ENCODE data around the gene RAB40B.

The RAB40B gene

DNA sequence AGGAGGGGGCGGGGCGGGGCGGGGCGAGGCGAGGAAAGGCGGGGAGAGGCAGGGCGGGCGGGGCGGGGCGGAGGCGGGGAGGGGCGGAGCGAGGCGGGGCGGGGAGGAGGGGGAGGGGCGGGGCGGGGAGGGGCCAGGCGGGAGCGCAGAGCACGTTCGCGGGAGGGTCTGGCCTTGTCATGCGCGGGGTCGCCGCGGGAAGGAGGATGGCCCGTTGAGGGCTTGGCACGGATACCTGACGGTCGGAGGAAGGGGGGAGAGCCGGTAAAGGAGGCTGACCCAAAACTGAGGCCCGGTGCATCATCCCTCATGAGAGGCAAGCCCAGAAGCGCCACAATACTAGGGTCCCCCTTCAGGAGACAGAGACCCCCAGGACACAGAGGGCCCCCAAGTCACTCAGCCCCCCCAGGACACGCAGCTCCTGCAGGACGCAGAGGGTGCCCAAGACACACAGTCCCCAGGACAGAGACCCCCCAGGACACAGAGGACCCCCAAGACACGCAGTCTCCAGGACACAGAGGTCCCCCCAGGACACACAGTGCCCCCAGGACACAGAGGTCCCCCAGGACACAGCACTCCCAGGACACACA is 49.7 kb downstream of the RAB40B start:
- no peak for FAIRE-seq

- no peak for FAIRE-seq
Observed at GRCh38 chr17:82648165-82648668, 50.3 kb downstream of the RAB40B start, which contains the start of gene WDR45B. Gene WDR45B, minus strand, starts transcription at chr17:82648444. Its CDS starts 104 bp downstream, at chr17:82648340.

GRCh38 chr17:82647593-82648164 is 50.8 kb downstream of the RAB40B start:
- FAIRE-seq = no peak

DNA sequence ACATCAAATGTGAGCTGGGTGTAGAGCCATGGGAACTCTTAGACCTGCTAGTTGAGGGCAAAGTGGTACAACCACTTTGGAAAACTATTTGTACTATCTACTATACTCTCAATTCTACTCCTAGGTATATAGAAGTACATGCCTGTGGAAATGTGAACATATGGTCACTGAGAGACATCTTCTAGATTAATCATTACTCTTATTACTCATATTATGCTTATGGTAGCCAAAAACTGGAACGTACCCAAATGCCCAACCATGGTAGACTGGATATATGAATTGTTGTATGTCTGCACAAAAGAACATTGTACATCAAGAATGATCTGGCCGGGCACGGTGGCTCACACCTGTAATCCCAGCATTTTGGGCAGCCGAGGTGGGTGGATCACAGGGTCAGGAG is 53.0 kb downstream of the RAB40B start:
- FAIRE-seq = no peak

GRCh38 chr17:82644148-82644547 is 54.4 kb downstream of the RAB40B start:
- FAIRE-seq = no peak

DNA sequence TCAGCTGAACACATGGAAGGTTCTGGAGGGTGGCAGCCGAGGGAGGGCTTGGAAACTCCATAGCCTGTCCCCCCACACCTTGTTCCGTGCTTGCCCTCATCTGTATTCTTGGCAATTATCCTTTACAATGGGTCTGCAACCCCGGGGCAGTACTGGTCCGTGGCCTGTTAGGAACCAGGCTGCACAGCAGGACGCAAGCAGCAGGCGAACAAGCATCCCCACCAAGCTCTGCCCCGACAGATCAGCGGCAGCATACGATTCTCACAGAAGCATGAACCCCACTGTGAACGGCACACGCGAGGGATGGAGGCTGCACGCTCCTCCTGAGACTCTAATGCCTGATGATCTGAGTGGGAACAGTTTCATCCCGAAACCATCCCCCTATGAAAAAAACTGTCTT is 56.5 kb downstream of the RAB40B start:
- FAIRE-seq = no peak

DNA sequence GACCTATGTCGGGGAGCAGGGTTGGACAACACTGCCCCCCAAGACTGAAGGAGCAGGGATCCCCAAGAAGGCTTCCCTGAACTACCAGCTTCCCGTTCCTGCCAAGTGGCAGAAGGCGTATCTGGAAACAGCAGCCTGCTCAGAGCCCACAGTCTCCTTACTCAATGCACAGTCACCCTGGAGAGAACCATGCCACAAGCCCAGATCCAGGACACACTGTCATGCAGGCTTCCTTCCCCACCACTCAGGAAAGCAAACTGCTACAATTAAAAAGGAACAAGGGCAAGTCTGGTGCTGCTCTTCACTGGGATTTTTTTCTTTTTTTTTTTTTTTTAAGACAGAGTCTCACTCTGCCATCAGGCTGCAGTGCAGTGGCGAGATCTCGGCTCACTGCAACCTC is 58.5 kb downstream of the RAB40B start:
- FAIRE-seq = no peak

DNA sequence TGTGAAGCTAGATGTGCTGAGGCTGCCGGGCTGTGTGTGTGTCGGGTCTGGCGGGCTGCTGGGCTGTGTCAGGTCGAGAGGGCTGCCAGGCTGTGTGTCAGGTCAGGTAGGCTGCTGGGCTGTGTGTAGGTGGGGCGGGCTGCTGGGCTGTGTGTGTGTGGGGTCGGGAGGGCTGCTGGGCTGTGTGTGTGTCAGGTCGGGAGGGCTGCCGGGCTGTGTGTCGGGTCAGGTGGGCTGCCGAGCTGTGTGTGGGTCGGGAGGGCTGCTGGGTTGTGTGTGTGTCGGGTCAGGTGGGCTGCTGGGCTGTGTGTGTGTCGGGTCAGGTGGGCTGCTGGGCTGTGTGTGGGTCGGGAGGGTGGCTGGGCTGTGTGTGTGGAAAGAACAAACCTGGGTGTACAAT is 58.9 kb downstream of the RAB40B start:
- no peak for FAIRE-seq

- FAIRE-seq = no peak
Observed at GRCh38 chr17:82638183-82638773, 60.2 kb downstream of the RAB40B start.

DNA sequence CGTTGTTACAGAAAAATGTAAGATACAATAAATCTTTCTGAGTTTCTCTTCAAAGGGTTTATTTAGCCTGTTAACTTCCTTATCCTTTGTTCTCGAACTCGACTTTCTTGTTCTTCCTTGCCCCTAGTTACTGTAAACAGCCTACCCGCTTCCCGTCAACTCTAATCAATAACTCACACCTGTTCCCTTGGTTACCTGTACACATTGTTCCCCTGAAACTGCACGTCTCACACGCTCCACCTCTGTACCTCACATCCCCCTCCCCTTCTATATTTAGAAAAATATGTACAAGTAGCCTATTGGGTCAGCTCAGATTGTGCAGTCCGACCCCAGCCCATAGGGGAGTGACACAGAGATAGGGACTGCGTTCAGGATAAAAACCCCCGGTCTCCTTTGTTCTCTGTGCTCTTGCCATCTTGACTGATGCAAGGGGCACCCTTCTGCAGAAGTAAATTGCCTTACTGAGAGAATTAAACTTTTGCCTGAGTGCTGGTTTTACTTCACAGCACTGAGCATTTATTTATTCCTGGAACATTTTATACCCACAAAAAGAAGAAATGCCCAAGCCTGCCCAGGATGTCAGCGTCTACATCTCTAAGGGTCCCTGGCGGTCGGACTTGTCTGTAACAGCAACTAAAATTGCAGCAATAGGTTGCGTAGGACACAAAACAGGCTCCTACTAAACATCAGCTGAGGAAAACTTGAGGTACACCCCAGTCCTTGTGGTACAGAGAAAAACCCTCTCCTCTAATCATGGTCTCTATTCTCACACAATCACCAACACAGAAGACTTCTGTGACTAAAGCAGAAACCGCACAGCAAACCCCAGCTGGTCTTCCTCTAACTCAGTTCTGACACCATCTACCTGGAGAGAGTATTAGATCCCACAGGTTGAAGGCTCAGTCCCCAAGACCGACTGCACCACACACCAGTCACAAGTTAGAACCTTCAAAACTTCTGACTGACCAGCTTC is 61.6 kb downstream of the RAB40B start:
- FAIRE-seq = no peak

DNA sequence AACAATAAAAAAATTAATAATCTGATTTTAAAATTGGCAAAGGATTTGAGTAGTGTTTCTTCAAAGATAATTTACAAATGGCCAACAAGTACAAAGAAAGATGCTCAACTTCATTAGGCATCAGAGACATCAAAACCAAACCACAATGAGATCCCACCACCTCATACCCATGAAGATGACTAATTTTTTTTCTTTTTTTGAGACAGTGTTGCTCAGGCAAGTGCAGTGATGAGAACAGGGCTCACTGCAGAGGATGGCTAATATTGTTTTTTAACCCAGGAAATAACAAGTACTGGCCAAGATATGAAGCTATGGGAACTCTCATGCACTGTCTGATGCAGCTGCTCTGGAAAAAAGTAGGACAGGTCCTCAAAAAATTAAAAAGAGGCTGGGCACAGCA is 65.2 kb downstream of the RAB40B start:
- FAIRE-seq = no peak

GRCh38 chr17:82632451-82632850 is 66.0 kb downstream of the RAB40B start:
- no peak for FAIRE-seq

GRCh38 chr17:82631544-82631943 is 67.0 kb downstream of the RAB40B start:
- no peak for FAIRE-seq

DNA sequence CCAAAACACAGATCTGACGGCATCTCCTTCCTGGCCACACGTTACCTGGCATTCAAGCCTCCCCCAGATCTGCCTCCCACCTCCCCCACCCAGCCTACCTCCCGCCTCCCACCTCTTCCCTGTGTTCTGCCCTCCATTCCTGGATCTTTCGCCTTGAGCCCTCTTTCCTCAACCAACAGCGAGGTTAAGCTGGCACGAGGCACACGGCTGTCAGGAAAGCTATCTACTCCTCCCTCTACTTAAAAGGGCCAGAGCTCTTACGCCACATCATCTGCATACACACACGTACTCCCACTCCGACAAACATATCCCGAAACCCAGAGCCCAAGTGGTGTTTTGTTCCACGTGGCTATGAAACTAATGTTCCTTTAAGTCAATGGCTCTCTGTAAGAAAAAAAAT is 68.3 kb downstream of the RAB40B start:
- FAIRE-seq = no peak

DNA sequence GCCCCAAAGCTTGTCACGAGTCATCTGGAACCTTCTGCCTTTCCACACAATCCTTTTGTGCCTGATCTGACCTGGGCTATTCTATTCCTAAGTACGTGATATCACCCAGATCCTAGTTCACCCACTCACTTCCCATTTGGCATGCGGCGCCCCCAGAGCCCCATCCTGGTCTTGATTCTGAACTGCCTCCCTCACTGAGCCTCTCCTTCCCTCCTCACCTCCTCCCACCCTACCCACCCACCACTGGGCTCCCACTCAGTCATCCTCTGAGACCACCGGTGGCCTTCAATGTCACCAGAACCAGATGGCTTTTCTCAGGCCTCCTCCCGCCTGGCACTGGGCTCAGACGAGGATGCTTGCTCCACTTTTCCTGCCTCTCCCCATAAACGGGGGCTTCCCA is 68.8 kb downstream of the RAB40B start:
- FAIRE-seq = no peak

DNA sequence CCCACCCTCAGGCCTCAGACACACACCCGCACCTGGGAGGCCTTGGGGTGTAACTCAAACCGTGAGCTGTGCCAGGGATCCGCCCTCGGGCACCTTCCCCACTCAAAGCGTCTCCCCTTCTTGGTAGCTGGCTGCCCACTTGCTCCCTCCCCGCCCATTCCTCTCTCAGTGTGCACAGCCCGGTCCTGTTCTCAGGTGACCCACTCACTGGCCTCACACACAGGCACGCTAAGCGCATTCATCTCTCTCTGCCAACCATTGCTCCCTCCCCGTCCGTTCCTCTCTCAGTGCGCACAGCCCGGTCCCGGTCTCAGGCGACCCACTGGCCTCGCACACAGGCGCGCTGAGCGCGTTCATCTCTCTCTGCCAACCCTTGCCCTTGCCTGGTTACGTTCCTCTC is 71.1 kb downstream of the RAB40B start:
- no peak for FAIRE-seq

DNA sequence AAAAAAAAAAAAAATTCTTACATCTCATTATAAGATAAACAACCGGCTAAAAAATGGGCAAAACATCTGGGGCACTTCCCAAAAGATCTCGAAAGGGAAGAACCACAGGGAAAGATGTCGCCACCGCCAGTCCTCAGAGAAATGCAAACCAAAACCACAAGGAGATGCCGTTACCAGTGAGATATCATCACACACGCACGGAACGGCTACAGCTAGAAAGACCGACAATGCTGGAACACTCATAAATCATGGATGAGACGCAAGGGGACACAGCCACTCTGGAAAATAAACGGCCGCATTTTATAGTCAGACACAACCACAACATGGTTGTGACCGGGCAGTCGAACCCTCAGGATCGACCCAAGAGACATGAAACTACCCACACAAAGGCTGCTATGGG is 74.8 kb downstream of the RAB40B start:
- FAIRE-seq = no peak

- no peak for FAIRE-seq
Observed at GRCh38 chr17:82619641-82620040, 78.9 kb downstream of the RAB40B start.

- no peak for FAIRE-seq
Observed at GRCh38 chr17:82619211-82619610, 79.3 kb downstream of the RAB40B start.

DNA sequence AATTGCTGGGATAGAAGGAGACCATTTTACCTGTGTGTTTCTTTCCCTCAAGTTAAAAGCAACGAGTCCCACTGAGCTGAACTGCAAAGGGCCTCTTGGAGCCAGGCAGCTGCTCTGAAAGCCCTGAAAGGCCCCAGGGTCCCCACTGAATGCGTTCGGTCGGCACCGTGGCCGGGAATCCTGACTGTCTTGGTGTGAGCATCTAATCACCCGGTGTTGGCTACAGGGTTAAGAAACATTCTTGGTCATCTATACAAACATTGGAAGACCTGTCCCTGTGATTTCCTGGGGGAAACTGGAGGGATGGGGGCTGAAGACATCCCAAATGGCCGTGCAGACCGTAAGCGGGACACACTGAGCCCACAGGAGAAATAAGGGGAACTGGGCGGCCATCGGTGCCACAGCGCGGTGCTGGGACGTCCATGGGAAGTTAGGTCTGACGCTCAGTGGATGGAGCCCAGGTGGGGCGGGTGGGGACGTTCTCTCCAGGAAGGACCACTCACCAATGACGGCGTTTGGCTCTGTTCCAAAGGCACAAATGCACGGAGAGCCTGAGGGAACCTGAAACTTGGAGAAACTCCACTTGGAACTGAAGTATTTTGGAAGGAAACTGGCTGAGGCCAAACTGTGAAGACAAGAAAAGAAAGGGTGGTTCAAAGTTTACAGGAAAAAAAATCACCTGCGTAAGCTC is 82.3 kb downstream of the RAB40B start:
- FAIRE-seq = no peak

DNA sequence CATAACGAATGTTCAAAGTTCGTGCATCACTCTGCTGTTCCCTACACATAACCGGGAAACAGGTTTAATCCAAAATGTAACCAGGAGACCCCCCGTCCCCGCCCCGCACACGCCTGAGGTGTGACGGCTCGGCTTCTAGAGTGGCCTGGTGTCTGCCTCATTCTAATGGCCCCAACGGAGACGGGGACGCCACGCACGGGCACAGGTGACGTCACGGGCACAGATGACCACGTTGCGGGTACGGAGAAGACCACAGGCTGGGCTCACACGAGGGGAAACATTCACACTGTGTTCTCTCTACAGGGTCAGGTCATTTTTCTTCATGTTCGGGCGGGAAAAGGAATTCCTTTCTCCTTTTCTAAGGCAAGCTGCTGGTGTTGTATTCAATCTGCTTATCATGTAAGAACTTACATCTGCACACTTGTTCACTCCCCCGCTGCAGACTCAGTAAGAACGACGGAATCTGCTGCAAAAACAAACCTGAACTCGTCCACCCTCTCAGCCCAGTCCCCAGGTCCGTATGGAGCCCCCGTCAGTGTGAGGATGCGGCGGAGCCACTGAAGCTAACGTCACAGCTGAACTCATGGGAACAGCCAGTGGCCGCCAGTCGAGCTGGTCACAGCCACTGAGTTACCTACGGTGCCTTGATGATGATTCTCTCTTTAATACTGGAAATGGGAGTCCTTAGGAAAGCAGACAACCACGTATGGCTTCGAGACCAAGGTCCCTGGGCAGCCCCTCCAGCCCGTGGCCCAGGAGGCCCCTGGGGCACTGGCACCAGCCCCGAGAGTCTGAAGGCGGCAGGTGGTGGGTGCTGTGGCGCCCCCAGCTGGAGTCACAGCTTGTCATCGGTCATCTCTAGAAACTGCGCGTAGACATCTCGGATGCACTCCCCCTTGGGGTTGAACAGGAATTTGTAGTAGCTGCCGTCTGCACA is 83.1 kb downstream of the RAB40B start:
- no peak for FAIRE-seq
